ENCODE results near the gene COPS2. TPM values are rescaled to one million over a fixed set of nuclear protein-coding genes. Genes with fewer than 3 reads are reported as not detected.

COPS2 gene
- total RNA-seq, 1 experiment from 2014 or later, result 83.8 TPM

- POLR2A ChIA-PET, result no interaction called here
- H3K36me3 Mint-ChIP-seq (ENCODE audit: insufficient read depth, unreplicated experiment), result peaks cover 10% of the 10 kb centered on the region
- no peaks in the 10 kb centered on the region for H3K36me3 ChIP-seq (ENCODE audit: control insufficient read depth, insufficient read depth, low read length)
- CTCF ChIA-PET, result no interaction called here
- no peak overlapping the region for H3K27ac Mint-ChIP-seq (ENCODE audit: unreplicated experiment)
- no peak for TF ChIP-seq CTCF (IDR thresholded peaks at IDR 0.05; ENCODE audit: insufficient read depth in 1 of 2, low read depth in 1 of 2, low read length in 1 of 2, severe bottlenecking in 1 of 2, unreplicated experiment in 1 of 2)
- H3K27me3 ChIP-seq (replicated peaks; ENCODE audit: control insufficient read depth, insufficient read depth, low read length), result no peaks in the 10 kb centered on the region
- H3K4me1 ChIP-seq, result no peaks in the 10 kb centered on the region
- no peaks in the 10 kb centered on the region for H3K9me3 ChIP-seq
- H3K9me3 Mint-ChIP-seq (ENCODE audit: unreplicated experiment), result no peaks in the 10 kb centered on the region
- intact Hi-C loops (cut with micrococcal nuclease; ENCODE audit: unreplicated experiment), result no loop called here
- H3K4me3 ChIP-seq (ENCODE audit: low read depth, low read length), result no peak overlapping the region
- H3K4me3 Mint-ChIP-seq (ENCODE audit: unreplicated experiment), result peak overlapping the region; percentile 52
- peaks cover 7% of the 10 kb centered on the region for H3K4me1 Mint-ChIP-seq (ENCODE audit: low read depth, unreplicated experiment)
- no peaks in the 10 kb centered on the region for H3K27me3 Mint-ChIP-seq (ENCODE audit: insufficient read depth, unreplicated experiment)
- no TSS peak for BruUV-seq (replicated peaks)
- DNase-seq, result no peak
Observed at GRCh38 chr15:49152552-49153312, 2.7 kb downstream of the COPS2 start.

- Mint-ChIP-seq H3K36me3 (ENCODE audit: insufficient read depth, unreplicated experiment) (peaks cover 10% of the 10 kb centered on the region), H3K9me3 (ENCODE audit: unreplicated experiment) (no peaks in the 10 kb centered on the region), H3K27me3 (ENCODE audit: insufficient read depth, unreplicated experiment) (no peaks in the 10 kb centered on the region), H3K27ac (ENCODE audit: unreplicated experiment) (no peak overlapping the region), H3K4me3 (ENCODE audit: unreplicated experiment) (no peak overlapping the region), H3K4me1 (ENCODE audit: low read depth, unreplicated experiment) (peaks cover 10% of the 10 kb centered on the region)
- no peak for TF ChIP-seq CTCF (IDR thresholded peaks at IDR 0.05; ENCODE audit: insufficient read depth in 1 of 2, low read depth in 1 of 2, low read length in 1 of 2, severe bottlenecking in 1 of 2, unreplicated experiment in 1 of 2)
- intact Hi-C loops (cut with micrococcal nuclease; ENCODE audit: unreplicated experiment), result no loop called here
- no peak overlapping the region for H3K4me3 ChIP-seq (ENCODE audit: low read depth, low read length)
- CTCF ChIA-PET, result no interaction called here
- H3K36me3 ChIP-seq (ENCODE audit: control insufficient read depth, insufficient read depth, low read length), result no peaks in the 10 kb centered on the region
- H3K4me1 ChIP-seq, result no peaks in the 10 kb centered on the region
- POLR2A ChIA-PET, result no interaction called here
- no peaks in the 10 kb centered on the region for H3K27me3 ChIP-seq (replicated peaks; ENCODE audit: control insufficient read depth, insufficient read depth, low read length)
- H3K9me3 ChIP-seq, result no peaks in the 10 kb centered on the region
- BruUV-seq (replicated peaks), result no TSS peak
- no peak for DNase-seq
Observed at GRCh38 chr15:49151831-49152230, 3.6 kb downstream of the COPS2 start.

- Mint-ChIP-seq H3K27me3 (ENCODE audit: insufficient read depth, unreplicated experiment) (no peaks in the 10 kb centered on the region), H3K4me1 (ENCODE audit: low read depth, unreplicated experiment) (peaks cover 12% of the 10 kb centered on the region), H3K9me3 (ENCODE audit: unreplicated experiment) (no peaks in the 10 kb centered on the region), H3K36me3 (ENCODE audit: insufficient read depth, unreplicated experiment) (peaks cover 9% of the 10 kb centered on the region), H3K27ac (ENCODE audit: unreplicated experiment) (no peak overlapping the region), H3K4me3 (ENCODE audit: unreplicated experiment) (no peak overlapping the region)
- H3K36me3 ChIP-seq (ENCODE audit: control insufficient read depth, insufficient read depth, low read length), result no peaks in the 10 kb centered on the region
- BruUV-seq (replicated peaks), result no TSS peak
- no peak overlapping the region for H3K4me3 ChIP-seq (ENCODE audit: low read depth, low read length)
- TF ChIP-seq CTCF (IDR thresholded peaks at IDR 0.05; ENCODE audit: insufficient read depth in 1 of 2, low read depth in 1 of 2, low read length in 1 of 2, severe bottlenecking in 1 of 2, unreplicated experiment in 1 of 2), result no peak
- no peaks in the 10 kb centered on the region for H3K9me3 ChIP-seq
- H3K4me1 ChIP-seq, result no peaks in the 10 kb centered on the region
- POLR2A ChIA-PET, result no interaction called here
- intact Hi-C loops (cut with micrococcal nuclease; ENCODE audit: unreplicated experiment), result loop anchor here (10.0 kb wide), 1 partner anchor 996 kb away; no protein-coding TSS in a partner anchor
- DNase-seq, result no peak
- H3K27me3 ChIP-seq (replicated peaks; ENCODE audit: control insufficient read depth, insufficient read depth, low read length), result no peaks in the 10 kb centered on the region
- CTCF ChIA-PET, result no interaction called here
Observed at GRCh38 chr15:49148727-49149126, 6.7 kb downstream of the COPS2 start.

Data from Caco-2 (cell line).